PC-9 (cell line): Measurements from ENCODE around the gene SCN8A. TPM values are rescaled to one million over a fixed set of nuclear protein-coding genes. Genes with fewer than 3 reads are reported as not detected.

Experiments
- BruUV-seq: library from RNA; stranded (reverse); fragments of 400-500 nt; replicated peaks from 2 replicates; lab custom pipeline; 2021; lab: Mats Ljungman, UMichigan
- CTCF ChIA-PET: fragments of 300-600 bp; sonication (Branson Sonifier 250); formaldehyde crosslinking; loops from one replicate; lab custom pipeline; 2022; ENCODE audit warnings: antibody characterized with exemption; lab: Charles Lee
- POLR2A ChIA-PET: fragments of 300-600 bp; sonication (Branson Sonifier 250); formaldehyde crosslinking; loops from one replicate; lab custom pipeline; 2022; ENCODE audit warnings: antibody characterized with exemption; ENCODE audit not compliant: unreplicated experiment; lab: Charles Lee
- DNase-seq, 2 experiments: peaks; one replicate each; pipeline versions ENCODE4 v3.0.0 to v3.0.0-alpha.2; 2015 to 2022; ENCODE audit warnings: mixed read lengths in 1 of 2
- H2AFZ ChIP-seq: fragments of 200-600 bp; sonication (generic); 2 replicates; pipeline ENCODE4 v1.8.1; 2017; ENCODE audit warnings: antibody characterized with exemption
- H3F3A ChIP-seq: fragments of 200-600 bp; sonication (generic); 2 replicates; pipeline ENCODE4 v1.8.1; 2017; ENCODE audit warnings: antibody characterized with exemption, mild to moderate bottlenecking, low read depth; ENCODE audit not compliant: insufficient read depth
- H3K27ac ChIP-seq: fragments of 200-600 bp; sonication (generic); 2 replicates; pipeline ENCODE4 v1.6.1; 2016; ENCODE audit warnings: mixed run types
- H3K27me3 ChIP-seq: fragments of 200-600 bp; sonication (generic); 2 replicates; pipeline ENCODE4 v1.6.1; 2016; ENCODE audit warnings: low read depth, mixed run types; ENCODE audit not compliant: insufficient read depth
- H3K36me3 ChIP-seq: fragments of 200-600 bp; sonication (generic); 2 replicates; pipeline ENCODE4 v1.6.1; 2016; ENCODE audit warnings: low read depth, mixed run types
- H3K4me1 ChIP-seq: fragments of 200-600 bp; sonication (generic); replicated peaks from 2 replicates; pipeline ENCODE4 v1.6.1; 2016; ENCODE audit warnings: mixed run types; ENCODE audit not compliant: insufficient read depth
- H3K4me2 ChIP-seq: fragments of 200-600 bp; sonication (generic); 2 replicates; pipeline ENCODE4 v1.6.1; 2017; ENCODE audit warnings: mixed run types
- H3K4me3 ChIP-seq: fragments of 200-600 bp; sonication (generic); 2 replicates; pipeline ENCODE4 v1.6.1; 2016; ENCODE audit warnings: mixed run types
- H3K79me2 ChIP-seq: fragments of 200-600 bp; sonication (generic); 2 replicates; pipeline ENCODE4 v1.6.1; 2017; ENCODE audit warnings: low read depth, mixed run types
- H3K9me2 ChIP-seq: fragments of 200-600 bp; sonication (generic); 2 replicates; pipeline ENCODE4 v1.8.1; 2017; ENCODE audit warnings: mild to moderate bottlenecking; ENCODE audit not compliant: insufficient read depth
- H3K9me3 ChIP-seq: fragments of 200-600 bp; sonication (generic); 2 replicates; pipeline ENCODE4 v1.8.1; 2016; ENCODE audit warnings: low read depth; ENCODE audit not compliant: insufficient read depth
- H4K20me1 ChIP-seq: fragments of 200-600 bp; sonication (generic); 2 replicates; pipeline ENCODE4 v1.8.1; 2017; ENCODE audit not compliant: insufficient read depth
- CTCF ChIP-seq: fragments of 200-600 bp; sonication (generic); conservative IDR thresholded peaks from 2 replicates; pipeline ENCODE4 v1.6.1; 2017; ENCODE audit warnings: mixed run types, antibody characterized with exemption, mild to moderate bottlenecking, moderate library complexity
- EZH2 ChIP-seq: fragments of 200-600 bp; sonication (generic); IDR thresholded peaks from 2 replicates; pipeline ENCODE4 v1.8.0; 2017; ENCODE audit warnings: antibody characterized with exemption, low read depth
- intact Hi-C: fragments of 100-400 bp; cut with micrococcal nuclease; formaldehyde crosslinking; loops from one replicate; pipeline ENCODE4 v1.10.0; 2022; ENCODE audit not compliant: unreplicated experiment
- total RNA-seq: library from RNA; stranded (reverse); gene quantifications from 2 replicates; pipeline ENCODE4 v1.2.3, GENCODE V29; 2021

The SCN8A gene
- total RNA-seq, 1 experiment from 2014 or later, result 0.17 TPM

DNA sequence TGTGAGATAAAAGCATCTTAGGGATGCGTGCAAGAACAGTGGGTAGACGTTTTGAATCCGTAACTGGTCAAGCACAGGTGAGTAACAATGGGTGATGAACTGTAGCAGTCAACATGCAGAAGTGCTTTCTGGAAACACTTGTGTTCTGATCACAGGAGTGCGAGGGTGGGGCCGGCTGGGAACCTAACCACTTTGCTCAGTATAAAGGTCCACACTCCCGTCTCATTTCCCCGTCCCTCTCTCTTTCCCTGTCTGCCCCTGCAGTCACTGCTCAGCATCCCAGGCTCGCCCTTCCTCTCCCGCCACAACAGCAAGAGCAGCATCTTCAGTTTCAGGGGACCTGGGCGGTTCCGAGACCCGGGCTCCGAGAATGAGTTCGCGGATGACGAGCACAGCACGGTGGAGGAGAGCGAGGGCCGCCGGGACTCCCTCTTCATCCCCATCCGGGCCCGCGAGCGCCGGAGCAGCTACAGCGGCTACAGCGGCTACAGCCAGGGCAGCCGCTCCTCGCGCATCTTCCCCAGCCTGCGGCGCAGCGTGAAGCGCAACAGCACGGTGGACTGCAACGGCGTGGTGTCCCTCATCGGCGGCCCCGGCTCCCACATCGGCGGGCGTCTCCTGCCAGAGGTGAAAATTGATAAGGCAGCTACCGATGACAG, 130.4 kb downstream of the SCN8A start:
- DNase-seq, result no peak
- Histone ChIP-seq H3K9me2 (no peaks in the 10 kb centered on the region), H4K20me1 (no peaks in the 10 kb centered on the region), H3K79me2 (no peaks in the 10 kb centered on the region), H3F3A (no peaks in the 10 kb centered on the region), H3K27me3 (peaks cover 62% of the 10 kb centered on the region), H3K4me2 (no peak overlapping the region), H3K4me1 (no peaks in the 10 kb centered on the region), H3K36me3 (no peaks in the 10 kb centered on the region), H3K27ac (no peak overlapping the region), H3K4me3 (no peak overlapping the region), H3K9me3 (no peaks in the 10 kb centered on the region), H2AFZ (no peak overlapping the region)
- CTCF ChIA-PET, result no interaction called here
- intact Hi-C loops, result no loop called here
- no TSS peak for BruUV-seq
- TF ChIP-seq EZH2 (no peak), CTCF (no peak)
- POLR2A ChIA-PET, result no interaction called here

GRCh38 chr12:51722431-51722830, 131.4 kb downstream of the SCN8A start:
- CTCF ChIA-PET, result no interaction called here
- Histone ChIP-seq H3F3A (no peaks in the 10 kb centered on the region), H3K27ac (no peak overlapping the region), H4K20me1 (no peaks in the 10 kb centered on the region), H3K4me1 (no peaks in the 10 kb centered on the region), H3K27me3 (peaks cover 62% of the 10 kb centered on the region), H2AFZ (no peak overlapping the region), H3K9me3 (no peaks in the 10 kb centered on the region), H3K4me3 (no peak overlapping the region), H3K4me2 (no peak overlapping the region), H3K9me2 (no peaks in the 10 kb centered on the region), H3K79me2 (no peaks in the 10 kb centered on the region), H3K36me3 (no peaks in the 10 kb centered on the region)
- intact Hi-C loops, result no loop called here
- DNase-seq, result no peak
- BruUV-seq, result no TSS peak
- TF ChIP-seq CTCF (no peak), EZH2 (no peak)
- POLR2A ChIA-PET, result no interaction called here

GRCh38 chr12:51726161-51726560, 135.1 kb downstream of the SCN8A start:
- no TSS peak for BruUV-seq
- ChIA-PET CTCF (no interaction called here), POLR2A (no interaction called here)

More at GRCh38 chr12:51726161-51726560, 135.1 kb downstream of the SCN8A start:
- H4K20me1 ChIP-seq, result no peaks in the 10 kb centered on the region
- DNase-seq, result no peak
- H3K4me3 ChIP-seq, result no peak overlapping the region
- H3K36me3 ChIP-seq, result no peaks in the 10 kb centered on the region
- H3K9me3 ChIP-seq, result no peaks in the 10 kb centered on the region
- TF ChIP-seq CTCF (no peak), EZH2 (no peak)
- H3K4me2 ChIP-seq, result no peak overlapping the region
- intact Hi-C loops, result no loop called here
- H2AFZ ChIP-seq, result no peak overlapping the region
- H3K27ac ChIP-seq, result no peak overlapping the region
- peaks cover 61% of the 10 kb centered on the region for H3K27me3 ChIP-seq
- H3K4me1 ChIP-seq, result no peaks in the 10 kb centered on the region
- no peaks in the 10 kb centered on the region for H3F3A ChIP-seq
- H3K9me2 ChIP-seq, result no peaks in the 10 kb centered on the region
- no peaks in the 10 kb centered on the region for H3K79me2 ChIP-seq
